Neutrophil (primary cell): Measurements from ENCODE around the gene TTYH3.

Source experiments
- H3K27ac ChIP-seq: fragments of 200-600 bp; sonication (generic); 2 replicates; pipeline ENCODE4 v1.5.1; 2016; ENCODE audit warnings: mild to moderate bottlenecking, moderate library complexity
- H3K27me3 ChIP-seq: fragments of 200-600 bp; sonication (generic); 2 replicates; pipeline ENCODE4 v1.6.0; 2016; ENCODE audit warnings: mild to moderate bottlenecking
- H3K36me3 ChIP-seq: fragments of 200-600 bp; sonication (generic); 2 replicates; pipeline ENCODE4 v1.5.1; 2017
- H3K4me1 ChIP-seq, 2 experiments: fragments of 200-600 bp in 1 of 2; sonication (generic) in 1 of 2; 1 replicate in 1 of 2; 2 replicates in 1 of 2; pipeline versions ENCODE4 v1.5.1 to v1.6.1; 2013 to 2016; ENCODE audit warnings: low read depth in 1 of 2, low read length in 1 of 2, mild to moderate bottlenecking in 1 of 2, moderate library complexity in 1 of 2; ENCODE audit not compliant: control insufficient read depth in 1 of 2, insufficient read depth in 1 of 2
- H3K4me3 ChIP-seq, 2 experiments: fragments of 200-600 bp in 1 of 2; sonication (generic) in 1 of 2; 1 replicate in 1 of 2; 2 replicates in 1 of 2; pipeline ENCODE4 v1.5.1; 2013 to 2016; ENCODE audit warnings: low read depth in 1 of 2, low read length in 1 of 2, mild to moderate bottlenecking in 1 of 2, moderate library complexity in 1 of 2
- H3K9me3 ChIP-seq: fragments of 200-600 bp; sonication (generic); 2 replicates; pipeline ENCODE4 v1.5.1; 2016
- CTCF ChIP-seq: fragments of 200-600 bp; sonication (generic); IDR thresholded peaks from 2 replicates; pipeline ENCODE4 v1.5.1; 2016; ENCODE audit warnings: antibody characterized with exemption

TTYH3 gene

GRCh38 chr7:2686101-2686500 lies 54.3 kb downstream of the TTYH3 start:
- TF ChIP-seq CTCF = no peak
- peaks cover 54% of the 10 kb centered on the region for H3K27me3 ChIP-seq
- no peaks in the 10 kb centered on the region for H3K9me3 ChIP-seq
- H3K4me3 ChIP-seq = no peak overlapping the region
- no peaks in the 10 kb centered on the region for H3K36me3 ChIP-seq
- H3K27ac ChIP-seq = no peak overlapping the region
- no peaks in the 10 kb centered on the region for H3K4me1 ChIP-seq

- Histone ChIP-seq H3K4me3 (no peak overlapping the region), H3K27ac (no peak overlapping the region), H3K36me3 (no peaks in the 10 kb centered on the region)
Observed at GRCh38 chr7:2687338-2687869, 55.6 kb downstream of the TTYH3 start.

GRCh38 chr7:2687881-2688318 lies 56.1 kb downstream of the TTYH3 start, which contains the start of gene AMZ1:
TSS of gene AMZ1 (plus strand) at chr7:2688202. CDS start at chr7:2700452, 12,250 bp downstream.
- no peak within 1 kb of the TSS for H3K27ac ChIP-seq
- H3K27me3 ChIP-seq = peaks cover 56% of the 10 kb centered on the region
- no peak for TF ChIP-seq CTCF
- no peaks in the 10 kb centered on the region for H3K36me3 ChIP-seq
- no peaks in the 10 kb centered on the region for H3K9me3 ChIP-seq
- no peaks in the 10 kb centered on the region for H3K4me1 ChIP-seq
- no peak within 1 kb of the TSS for H3K4me3 ChIP-seq

More at GRCh38 chr7:2687338-2687869, 55.6 kb downstream of the TTYH3 start:
- no peak for TF ChIP-seq CTCF
- peaks cover 56% of the 10 kb centered on the region for H3K27me3 ChIP-seq
- no peaks in the 10 kb centered on the region for H3K9me3 ChIP-seq
- no peaks in the 10 kb centered on the region for H3K4me1 ChIP-seq

- no peak overlapping the region for H3K4me3 ChIP-seq
- no peaks in the 10 kb centered on the region for H3K9me3 ChIP-seq
- no peaks in the 10 kb centered on the region for H3K4me1 ChIP-seq
- peaks cover 56% of the 10 kb centered on the region for H3K27me3 ChIP-seq
- H3K27ac ChIP-seq = no peak overlapping the region
- no peaks in the 10 kb centered on the region for H3K36me3 ChIP-seq
- TF ChIP-seq CTCF = no peak
Observed at GRCh38 chr7:2688409-2689342, 56.9 kb downstream of the TTYH3 start.

GRCh38 chr7:2689343-2689847 lies 57.6 kb downstream of the TTYH3 start:
- H3K27me3 ChIP-seq = peaks cover 56% of the 10 kb centered on the region
- no peaks in the 10 kb centered on the region for H3K4me1 ChIP-seq
- H3K36me3 ChIP-seq = no peaks in the 10 kb centered on the region
- no peak overlapping the region for H3K4me3 ChIP-seq
- H3K9me3 ChIP-seq = no peaks in the 10 kb centered on the region
- TF ChIP-seq CTCF = no peak
- H3K27ac ChIP-seq = no peak overlapping the region
